K562 (cell line): ENCODE data around the gene DYNC2H1. TPM values are rescaled to one million over a fixed set of nuclear protein-coding genes. Genes with fewer than 3 reads are reported as not detected.

Experiments
- AFF1 ChIP-seq, 2 experiments: fragments of 450-650 bp; IDR thresholded peaks; 2 replicates each; pipeline ENCODE4 v1.6.1; 2018; ENCODE audit warnings: mild to moderate bottlenecking in 2 of 2, low read depth in 1 of 2; ENCODE audit not compliant: partially characterized antibody in 2 of 2
- FUS ChIP-seq: fragments of 200-400 bp; formaldehyde crosslinking; optimal IDR thresholded peaks from 2 replicates; pipeline ENCODE3; 2017; ENCODE audit warnings: low read depth, low read length
- MTA1 ChIP-seq: fragments of 450-650 bp; IDR thresholded peaks from 2 replicates; pipeline ENCODE4 v1.6.1; 2017; ENCODE audit warnings: borderline replicate concordance
- NKRF ChIP-seq: fragments of 450-650 bp; IDR thresholded peaks from 2 replicates; pipeline ENCODE4 v1.6.1; 2016; ENCODE audit warnings: borderline replicate concordance
- SRF ChIP-seq, 2 experiments: fragments of 250-450, 450-650 bp in 1 of 2; sonication (Bioruptor Pico) in 1 of 2; sonication (generic) in 1 of 2; formaldehyde crosslinking; IDR thresholded peaks; 2 replicates each; pipeline versions ENCODE4 v1.5.0 to v1.5.1; 2020 to 2022; ENCODE audit warnings: mild to moderate bottlenecking in 1 of 2, missing genetic modification reagents in 1 of 2
- ZNF282 ChIP-seq: sonication (generic); formaldehyde crosslinking; IDR thresholded peaks from 2 replicates; pipeline ENCODE4 v1.8.1; 2023; ENCODE audit warnings: missing genetic modification reagents
- ZNF639 ChIP-seq, 2 experiments: fragments of 200-800 bp in 1 of 2; sonication (Bioruptor generic) in 1 of 2; sonication (generic) in 1 of 2; formaldehyde crosslinking in 1 of 2; IDR thresholded peaks in 1 of 2; conservative IDR thresholded peaks in 1 of 2; 2 replicates each; pipeline versions ENCODE4 v1.5.0 to v1.6.1; 2016 to 2020; ENCODE audit warnings: missing compliant biosample characterization in 1 of 2, missing genetic modification characterization in 1 of 2, missing genetic modification reagents in 1 of 2
- polyA plus RNA-seq, 8 experiments: library from polyadenylated mRNA; depleted of rRNA in 4 of 8; stranded (reverse) in 5 of 8; unstranded in 3 of 8; fragments of >200 nt; fragmentation: Nextera tagmentation in 2 of 8; fragmentation: Illumina TruSeq in 1 of 8; extraction: Ambion mirVana in 2 of 8; extraction: Trizol in 1 of 8; gene quantifications; 2 replicates each; pipeline versions ENCODE4 v1.2.1 to v1.2.3, GENCODE V29; 2011 to 2014; ENCODE audit warnings: inconsistent platforms in 1 of 8, missing spikeins in 1 of 8
- total RNA-seq, 7 experiments: library from RNA; depleted of rRNA in 6 of 7; stranded (reverse); fragments of >200 nt in 6 of 7; fragmentation: Illumina TruSeq in 2 of 7; extraction: Trizol in 2 of 7; gene quantifications; 2 replicates each; pipeline versions ENCODE4 v1.2.1 to v1.2.3, GENCODE V29; 2011 to 2021; ENCODE audit warnings: low replicate concordance in 1 of 7
- TF ChIP-seq, protein P1 (sequence below), 2 experiments: fragments of 150-350 bp in 1 of 2; IDR thresholded peaks; 2 replicates each; pipeline ENCODE4 v1.6.1; 2012 to 2016; ENCODE audit warnings: low read depth in 2 of 2, low read length in 2 of 2, mild to moderate bottlenecking in 1 of 2, moderate library complexity in 1 of 2
- TF ChIP-seq, protein P2 (sequence below): fragments of 250-450 bp; sonication (Bioruptor Pico); IDR thresholded peaks from 2 replicates; pipeline ENCODE4 v1.5.0; 2021; ENCODE audit warnings: mild to moderate bottlenecking, borderline replicate concordance

The DYNC2H1 gene
- total and polyA plus RNA-seq, 9 of the 15 experiments (the other 6 are each of a cell fraction or from before 2014, with no cell fraction given), result 0.08 to 0.64 (median 0.20) TPM

DNA sequence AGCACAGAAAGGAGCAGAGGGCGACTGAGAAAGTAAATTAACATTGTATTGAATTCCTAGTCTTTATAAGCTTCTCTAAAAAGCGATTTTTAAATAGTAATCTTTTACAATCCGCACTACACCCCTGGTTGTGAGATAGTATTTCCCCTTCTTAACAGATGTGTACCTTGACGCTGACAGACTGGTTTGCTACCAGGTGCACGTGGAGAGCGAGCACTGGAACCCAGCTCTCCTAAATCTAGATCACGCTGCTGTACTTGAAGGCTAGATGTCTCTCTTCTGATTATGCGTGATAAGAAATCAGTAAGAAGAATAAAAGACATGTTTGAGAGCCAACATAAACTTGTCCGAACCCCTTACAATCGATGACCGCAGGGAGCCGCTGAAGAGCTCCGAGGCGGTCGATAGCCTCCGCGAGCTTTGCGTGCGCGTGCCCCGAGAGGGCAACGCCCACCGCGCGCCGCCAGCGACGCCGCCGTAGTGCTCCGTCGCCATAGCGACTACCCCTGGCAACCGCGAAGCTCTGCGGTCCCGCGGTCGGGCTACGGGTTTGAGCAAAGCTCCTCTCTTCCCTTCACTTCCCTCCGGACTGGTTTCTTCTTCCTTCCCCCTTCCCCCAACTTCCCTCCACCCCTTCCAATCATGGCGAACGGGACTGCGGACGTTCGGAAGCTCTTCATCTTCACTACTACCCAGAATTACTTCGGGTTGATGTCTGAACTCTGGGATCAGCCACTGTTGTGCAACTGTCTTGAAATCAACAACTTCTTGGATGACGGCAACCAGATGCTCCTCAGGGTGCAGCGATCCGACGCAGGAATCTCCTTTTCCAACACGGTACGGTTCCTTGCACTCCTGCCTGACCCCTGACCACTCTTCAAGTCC is at the start of gene DYNC2H1 (continued):
- TF ChIP-seq AFF1 (IDR thresholded peaks at IDR 0.05; ENCODE audit: low read depth in 1 of 2, partially characterized antibody in 2 of 2) (no peak), NKRF (no peak), ZNF639 (CRISPR knock-in tag; conservative IDR thresholded peaks at IDR 0.05 in 1 of 2, IDR thresholded peaks at IDR 0.05 in 1 of 2) (no peak), FUS (no peak), SRF (CRISPR knock-in tag; IDR thresholded peaks at IDR 0.05) (no peak), MTA1 (no peak), ZNF282 (no peak)
- TF ChIP-seq, protein P1, sequence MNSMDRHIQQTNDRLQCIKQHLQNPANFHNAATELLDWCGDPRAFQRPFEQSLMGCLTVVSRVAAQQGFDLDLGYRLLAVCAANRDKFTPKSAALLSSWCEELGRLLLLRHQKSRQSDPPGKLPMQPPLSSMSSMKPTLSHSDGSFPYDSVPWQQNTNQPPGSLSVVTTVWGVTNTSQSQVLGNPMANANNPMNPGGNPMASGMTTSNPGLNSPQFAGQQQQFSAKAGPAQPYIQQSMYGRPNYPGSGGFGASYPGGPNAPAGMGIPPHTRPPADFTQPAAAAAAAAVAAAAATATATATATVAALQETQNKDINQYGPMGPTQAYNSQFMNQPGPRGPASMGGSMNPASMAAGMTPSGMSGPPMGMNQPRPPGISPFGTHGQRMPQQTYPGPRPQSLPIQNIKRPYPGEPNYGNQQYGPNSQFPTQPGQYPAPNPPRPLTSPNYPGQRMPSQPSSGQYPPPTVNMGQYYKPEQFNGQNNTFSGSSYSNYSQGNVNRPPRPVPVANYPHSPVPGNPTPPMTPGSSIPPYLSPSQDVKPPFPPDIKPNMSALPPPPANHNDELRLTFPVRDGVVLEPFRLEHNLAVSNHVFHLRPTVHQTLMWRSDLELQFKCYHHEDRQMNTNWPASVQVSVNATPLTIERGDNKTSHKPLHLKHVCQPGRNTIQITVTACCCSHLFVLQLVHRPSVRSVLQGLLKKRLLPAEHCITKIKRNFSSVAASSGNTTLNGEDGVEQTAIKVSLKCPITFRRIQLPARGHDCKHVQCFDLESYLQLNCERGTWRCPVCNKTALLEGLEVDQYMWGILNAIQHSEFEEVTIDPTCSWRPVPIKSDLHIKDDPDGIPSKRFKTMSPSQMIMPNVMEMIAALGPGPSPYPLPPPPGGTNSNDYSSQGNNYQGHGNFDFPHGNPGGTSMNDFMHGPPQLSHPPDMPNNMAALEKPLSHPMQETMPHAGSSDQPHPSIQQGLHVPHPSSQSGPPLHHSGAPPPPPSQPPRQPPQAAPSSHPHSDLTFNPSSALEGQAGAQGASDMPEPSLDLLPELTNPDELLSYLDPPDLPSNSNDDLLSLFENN (IDR thresholded peaks at IDR 0.05; ENCODE audit: low read depth in 2 of 2, low read length in 2 of 2), result peak in 1 of 2 experiments; percentile 85; a peak in 2 of 4 replicates
- TF ChIP-seq, protein P2, sequence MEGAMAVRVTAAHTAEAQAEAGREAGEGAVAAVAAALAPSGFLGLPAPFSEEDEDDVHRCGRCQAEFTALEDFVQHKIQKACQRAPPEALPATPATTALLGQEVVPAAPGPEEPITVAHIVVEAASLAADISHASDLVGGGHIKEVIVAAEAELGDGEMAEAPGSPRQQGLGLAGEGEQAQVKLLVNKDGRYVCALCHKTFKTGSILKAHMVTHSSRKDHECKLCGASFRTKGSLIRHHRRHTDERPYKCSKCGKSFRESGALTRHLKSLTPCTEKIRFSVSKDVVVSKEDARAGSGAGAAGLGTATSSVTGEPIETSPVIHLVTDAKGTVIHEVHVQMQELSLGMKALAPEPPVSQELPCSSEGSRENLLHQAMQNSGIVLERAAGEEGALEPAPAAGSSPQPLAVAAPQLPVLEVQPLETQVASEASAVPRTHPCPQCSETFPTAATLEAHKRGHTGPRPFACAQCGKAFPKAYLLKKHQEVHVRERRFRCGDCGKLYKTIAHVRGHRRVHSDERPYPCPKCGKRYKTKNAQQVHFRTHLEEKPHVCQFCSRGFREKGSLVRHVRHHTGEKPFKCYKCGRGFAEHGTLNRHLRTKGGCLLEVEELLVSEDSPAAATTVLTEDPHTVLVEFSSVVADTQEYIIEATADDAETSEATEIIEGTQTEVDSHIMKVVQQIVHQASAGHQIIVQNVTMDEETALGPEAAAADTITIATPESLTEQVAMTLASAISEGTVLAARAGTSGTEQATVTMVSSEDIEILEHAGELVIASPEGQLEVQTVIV (CRISPR knock-in tag), result no peak
